ENCODE data around the gene RAE1. TPM values are rescaled to one million over a fixed set of nuclear protein-coding genes. Genes with fewer than 3 reads are reported as not detected.

Gene RAE1
- total and polyA plus RNA-seq, 2 experiments from 2014 or later: 35.8 to 43.3 TPM

DNA sequence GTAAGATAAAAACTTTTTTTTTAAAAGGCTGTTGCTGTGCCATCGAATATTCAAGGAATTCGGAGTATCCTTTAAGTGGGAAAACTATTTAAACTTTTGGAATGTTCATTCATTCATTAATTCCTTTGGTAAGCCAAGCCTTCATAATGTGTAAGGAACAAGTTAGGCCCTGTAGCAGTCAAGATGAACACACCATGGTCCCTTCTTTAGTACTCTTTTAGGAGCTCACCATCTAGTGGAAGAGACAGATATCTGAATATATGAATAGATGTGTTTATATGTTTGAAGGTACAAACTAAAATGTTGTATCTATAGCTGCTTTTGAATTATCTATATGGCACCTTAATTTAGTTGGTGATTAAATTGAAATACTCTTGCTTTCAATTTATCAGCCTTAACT, 15.7 kb upstream of the RAE1 start:
- no peaks in the 10 kb centered on the region for H3K9me3 ChIP-seq (ENCODE audit: low read depth)
- H3K27ac ChIP-seq: no peak overlapping the region
- no peaks in the 10 kb centered on the region for H3K9me2 ChIP-seq (replicated peaks; ENCODE audit: insufficient read depth)
- DNase-seq (ENCODE audit: low spot score): no peak
- H3K4me1 ChIP-seq (ENCODE audit: insufficient read depth): no peaks in the 10 kb centered on the region
- no peak overlapping the region for H3K4me3 ChIP-seq
- WGBS (ENCODE audit: low lambda C conversion rate, missing lambda C conversion rate): 83% methylated on average over 2 of the region's 2 CpGs
- H2AFZ ChIP-seq: no peak overlapping the region
- H3K4me2 ChIP-seq: no peak overlapping the region
- H3K27me3 ChIP-seq: peaks cover 7% of the 10 kb centered on the region
- TF ChIP-seq EZH2phosphoT487 (IDR thresholded peaks at IDR 0.05; ENCODE audit: low read depth, severe bottlenecking, unreplicated experiment) (no peak), CTCF (IDR thresholded peaks at IDR 0.05; ENCODE audit: poor library complexity) (peak; percentile 55), EZH2 (IDR thresholded peaks at IDR 0.05; ENCODE audit: borderline replicate concordance) (no peak)
- H3K79me2 ChIP-seq: no peaks in the 10 kb centered on the region
- no peaks in the 10 kb centered on the region for H3K36me3 ChIP-seq (replicated peaks; ENCODE audit: insufficient read depth, low read depth)
- no peaks in the 10 kb centered on the region for H4K20me1 ChIP-seq (ENCODE audit: insufficient read depth, poor library complexity, severe bottlenecking)

GRCh38 chr20:57341663-57342062, 9.4 kb upstream of the RAE1 start:
- Histone ChIP-seq H4K20me1 (ENCODE audit: insufficient read depth, poor library complexity, severe bottlenecking) (no peaks in the 10 kb centered on the region), H3K79me2 (no peaks in the 10 kb centered on the region), H3K4me3 (no peak overlapping the region), H3K27me3 (no peaks in the 10 kb centered on the region), H2AFZ (no peak overlapping the region), H3K9me2 (replicated peaks; ENCODE audit: insufficient read depth) (no peaks in the 10 kb centered on the region), H3K36me3 (replicated peaks; ENCODE audit: insufficient read depth, low read depth) (no peaks in the 10 kb centered on the region), H3K9me3 (ENCODE audit: low read depth) (no peaks in the 10 kb centered on the region), H3K27ac (no peak overlapping the region), H3K4me2 (no peak overlapping the region), H3K4me1 (ENCODE audit: insufficient read depth) (no peaks in the 10 kb centered on the region)
- TF ChIP-seq CTCF (IDR thresholded peaks at IDR 0.05; ENCODE audit: poor library complexity): no peak
- no peak for TF ChIP-seq EZH2phosphoT487 (IDR thresholded peaks at IDR 0.05; ENCODE audit: low read depth, severe bottlenecking, unreplicated experiment)
- no peak for TF ChIP-seq EZH2 (IDR thresholded peaks at IDR 0.05; ENCODE audit: borderline replicate concordance)
- 53% methylated on average over 2 of the region's 2 CpGs for WGBS (ENCODE audit: low lambda C conversion rate, missing lambda C conversion rate)
- no peak for DNase-seq (ENCODE audit: low spot score)

GRCh38 chr20:57342829-57343228, 8.2 kb upstream of the RAE1 start:
- H3K9me2 ChIP-seq (replicated peaks; ENCODE audit: insufficient read depth): no peaks in the 10 kb centered on the region
- no peaks in the 10 kb centered on the region for H3K36me3 ChIP-seq (replicated peaks; ENCODE audit: insufficient read depth, low read depth)
- H3K27me3 ChIP-seq: no peaks in the 10 kb centered on the region
- no peak overlapping the region for H3K27ac ChIP-seq
- 51% methylated on average over 2 of the region's 2 CpGs for WGBS (ENCODE audit: low lambda C conversion rate, missing lambda C conversion rate)
- no peaks in the 10 kb centered on the region for H4K20me1 ChIP-seq (ENCODE audit: insufficient read depth, poor library complexity, severe bottlenecking)
- H2AFZ ChIP-seq: no peak overlapping the region
- no peaks in the 10 kb centered on the region for H3K4me1 ChIP-seq (ENCODE audit: insufficient read depth)
- H3K79me2 ChIP-seq: no peaks in the 10 kb centered on the region
- no peaks in the 10 kb centered on the region for H3K9me3 ChIP-seq (ENCODE audit: low read depth)
- no peak overlapping the region for H3K4me3 ChIP-seq
- TF ChIP-seq EZH2phosphoT487 (IDR thresholded peaks at IDR 0.05; ENCODE audit: low read depth, severe bottlenecking, unreplicated experiment) (no peak), EZH2 (IDR thresholded peaks at IDR 0.05; ENCODE audit: borderline replicate concordance) (no peak), CTCF (IDR thresholded peaks at IDR 0.05; ENCODE audit: poor library complexity) (no peak)
- DNase-seq (ENCODE audit: low spot score): no peak
- no peak overlapping the region for H3K4me2 ChIP-seq

DNA sequence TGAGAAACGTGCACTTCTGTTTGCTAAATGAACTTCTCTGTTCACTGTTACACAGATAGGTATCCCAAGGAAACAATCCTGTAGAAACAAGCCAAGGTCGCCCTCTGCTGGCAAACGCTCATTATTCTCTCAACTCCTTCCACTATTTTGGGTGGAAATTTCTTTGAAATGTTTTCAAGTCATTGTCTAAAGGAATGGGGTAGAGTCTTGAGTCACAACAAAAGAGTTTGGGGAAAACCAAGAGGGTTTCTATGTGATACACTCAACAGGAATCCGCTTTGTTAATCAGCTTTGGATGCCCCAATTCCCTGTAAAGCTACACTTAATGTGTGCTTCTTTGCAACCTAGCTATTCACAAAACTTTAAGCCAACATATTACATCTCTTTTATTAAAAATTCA, 4.6 kb upstream of the RAE1 start:
- H3K4me3 ChIP-seq: no peak overlapping the region
- H3K4me2 ChIP-seq: no peak overlapping the region
- TF ChIP-seq CTCF (IDR thresholded peaks at IDR 0.05; ENCODE audit: poor library complexity) (peak; percentile 86), EZH2 (IDR thresholded peaks at IDR 0.05; ENCODE audit: borderline replicate concordance) (no peak)
- H3K4me1 ChIP-seq (ENCODE audit: insufficient read depth): no peaks in the 10 kb centered on the region
- no peaks in the 10 kb centered on the region for H3K9me3 ChIP-seq (ENCODE audit: low read depth)
- peak; percentile 85 for DNase-seq (ENCODE audit: low spot score)
- no peaks in the 10 kb centered on the region for H3K36me3 ChIP-seq (replicated peaks; ENCODE audit: insufficient read depth, low read depth)
- H2AFZ ChIP-seq: no peak overlapping the region
- H3K27ac ChIP-seq: no peak overlapping the region
- no peaks in the 10 kb centered on the region for H3K9me2 ChIP-seq (replicated peaks; ENCODE audit: insufficient read depth)
- H3K27me3 ChIP-seq: no peaks in the 10 kb centered on the region
- H4K20me1 ChIP-seq (ENCODE audit: insufficient read depth, poor library complexity, severe bottlenecking): no peaks in the 10 kb centered on the region
- 3% methylated on average over 4 of the region's 4 CpGs for WGBS (ENCODE audit: low lambda C conversion rate, missing lambda C conversion rate)
- H3K79me2 ChIP-seq: peaks cover 3% of the 10 kb centered on the region
